EH (cell line): ENCODE data around the gene UQCR10.
A peak's percentile ranks its signal among the peaks of the same experiment; 100 is the strongest.

Experiments
- DNase-seq: peaks from one replicate; pipeline ENCODE4 v3.0.0-alpha.2; 2015; ENCODE audit warnings: low read depth

UQCR10 gene

DNA sequence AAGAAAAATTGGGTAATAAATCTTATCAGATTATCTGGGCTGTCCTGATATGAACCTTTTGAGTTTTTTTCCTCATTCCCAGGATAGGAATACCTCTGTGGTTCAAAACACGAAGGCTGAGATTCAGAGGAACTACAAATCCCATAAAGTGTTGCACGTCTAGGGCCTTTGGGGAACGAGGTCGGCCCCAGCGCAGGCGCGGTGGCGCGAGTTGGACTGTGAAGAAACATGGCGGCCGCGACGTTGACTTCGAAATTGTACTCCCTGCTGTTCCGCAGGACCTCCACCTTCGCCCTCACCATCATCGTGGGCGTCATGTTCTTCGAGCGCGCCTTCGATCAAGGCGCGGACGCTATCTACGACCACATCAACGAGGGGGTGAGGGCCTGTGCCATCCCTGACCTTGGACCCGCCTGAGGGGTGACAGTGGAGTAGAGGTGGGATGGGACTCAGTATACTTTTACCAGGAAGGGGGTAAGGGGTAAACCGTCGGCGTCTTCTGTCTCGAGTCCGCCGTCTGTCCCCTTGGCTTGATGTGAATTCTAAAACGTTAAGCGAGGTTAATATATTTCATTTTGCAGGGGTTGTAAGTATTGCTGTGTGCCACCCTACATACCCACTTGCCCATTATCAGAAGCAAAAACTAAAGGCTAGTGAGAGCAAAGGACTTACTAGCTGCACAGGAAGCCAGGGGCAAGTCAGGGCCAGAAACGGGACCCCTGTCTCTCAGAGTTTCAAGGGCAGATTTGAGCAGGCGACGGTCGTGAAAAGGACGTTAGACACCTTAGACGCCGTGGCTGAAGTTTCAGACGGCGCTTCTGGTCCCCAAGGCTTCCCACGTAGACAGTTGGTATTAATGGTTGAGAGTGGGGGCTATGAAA, at the start of gene UQCR10:
Gene UQCR10, plus strand, starts transcription at position 199 of the 881 bp plus-strand sequence. Its CDS starts 30 bp downstream, at position 229.
- peak; percentile 90 for DNase-seq

DNA sequence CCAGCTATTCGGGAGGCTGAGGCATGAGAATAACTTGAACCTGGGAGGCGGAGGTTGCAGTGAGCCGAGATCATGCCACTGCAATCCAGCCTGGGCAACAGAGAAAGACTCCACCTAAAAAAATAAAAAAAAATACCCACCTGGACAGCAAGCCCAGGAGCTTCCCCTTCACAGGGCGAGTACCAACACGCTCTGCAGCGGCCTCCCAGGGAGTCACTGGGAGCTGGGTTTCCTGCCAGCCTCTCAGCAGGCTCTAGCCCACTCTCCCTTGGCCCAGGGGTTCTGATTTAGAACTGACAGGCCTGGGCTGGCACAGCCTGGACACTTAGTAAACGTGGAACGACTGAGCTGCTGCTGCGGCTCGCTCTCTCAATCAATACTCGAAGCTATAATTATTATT, 49.4 kb upstream of the UQCR10 start:
- no peak for DNase-seq

DNA sequence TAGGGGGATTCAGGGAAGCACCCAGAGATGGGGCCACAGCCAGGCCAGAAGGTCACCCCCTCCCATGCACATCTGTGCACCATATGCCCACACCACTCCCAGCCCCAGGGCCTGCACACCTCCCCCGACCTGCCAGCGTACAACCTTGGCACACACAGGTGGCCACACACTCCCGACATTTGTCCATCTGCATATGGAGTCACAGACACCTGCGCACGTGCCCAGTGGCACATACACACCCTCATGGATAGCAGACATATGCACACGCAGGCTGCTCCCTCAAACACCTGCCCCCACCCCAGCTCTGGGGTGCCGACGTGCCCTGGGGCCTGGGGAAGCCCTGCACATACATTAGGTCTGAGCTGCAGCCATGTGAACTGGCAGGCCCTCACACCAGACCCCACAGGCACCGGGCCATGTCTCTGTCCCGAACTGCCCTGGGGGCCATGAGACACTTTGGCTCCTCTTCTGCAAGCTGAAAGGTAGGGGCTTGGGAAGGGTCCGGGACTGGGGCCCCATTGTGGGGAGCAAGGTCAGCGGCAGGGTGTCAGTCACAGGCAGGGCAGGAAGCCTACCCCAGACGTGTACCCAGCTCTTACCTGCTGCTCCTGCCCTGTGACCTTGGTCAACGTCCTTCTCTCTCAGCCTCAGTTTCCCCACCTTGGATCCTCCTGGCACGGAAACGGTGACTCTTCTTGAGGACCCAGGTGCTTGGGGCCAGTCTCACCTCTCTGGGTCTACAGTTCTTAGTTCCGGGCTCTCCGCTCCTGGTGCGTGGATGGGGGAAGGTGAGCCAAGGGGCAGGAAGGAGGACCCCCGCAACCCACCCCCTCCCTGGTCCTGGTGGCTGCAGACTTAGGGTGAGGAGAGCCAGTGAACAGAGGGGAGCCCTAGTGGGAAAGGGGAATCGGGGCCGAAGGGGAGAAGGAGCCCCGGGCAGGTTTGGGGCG, 47.9 kb upstream of the UQCR10 start:
- no peak for DNase-seq

DNA sequence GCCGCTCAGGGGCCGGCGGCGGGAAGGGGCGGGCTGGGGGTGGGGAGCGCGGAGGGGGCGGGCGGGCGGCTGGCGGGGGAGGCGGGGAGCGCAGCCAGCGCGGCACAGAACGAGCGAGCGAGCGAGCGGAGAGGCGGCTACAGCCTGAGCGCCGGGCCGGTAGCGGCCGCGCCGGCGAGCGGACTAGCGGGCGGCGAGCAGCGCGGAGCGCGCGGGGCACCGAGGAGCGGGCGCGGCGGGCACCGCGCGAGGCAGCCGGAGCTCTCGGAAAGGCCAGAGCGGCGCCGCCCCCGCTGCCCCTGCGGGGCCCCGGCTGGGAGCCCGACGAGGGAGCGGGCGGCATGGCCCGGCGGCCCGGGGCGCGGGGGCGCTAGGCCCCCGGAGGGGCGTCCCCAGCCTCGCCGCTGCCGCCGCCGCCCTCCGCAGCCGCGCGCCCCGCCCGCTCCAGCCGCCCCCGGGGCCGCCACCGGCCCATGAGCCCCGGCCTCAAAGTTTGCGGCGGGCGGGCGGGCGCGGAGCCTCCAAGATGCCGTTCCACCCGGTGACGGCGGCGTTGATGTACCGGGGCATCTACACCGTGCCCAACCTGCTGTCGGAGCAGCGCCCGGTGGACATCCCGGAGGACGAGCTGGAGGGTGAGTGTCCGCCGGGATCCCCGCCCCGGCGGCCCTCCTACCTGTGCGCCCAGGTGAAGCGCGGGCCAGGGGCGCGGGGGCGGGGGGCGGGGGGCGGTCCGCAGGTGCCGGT, 47.1 kb upstream of the UQCR10 start, which contains the start of gene CABP7:
Gene CABP7, plus strand, starts transcription at position 105 of the 747 bp plus-strand sequence. Its CDS starts 422 bp downstream, at position 527.
- no peak for DNase-seq

DNA sequence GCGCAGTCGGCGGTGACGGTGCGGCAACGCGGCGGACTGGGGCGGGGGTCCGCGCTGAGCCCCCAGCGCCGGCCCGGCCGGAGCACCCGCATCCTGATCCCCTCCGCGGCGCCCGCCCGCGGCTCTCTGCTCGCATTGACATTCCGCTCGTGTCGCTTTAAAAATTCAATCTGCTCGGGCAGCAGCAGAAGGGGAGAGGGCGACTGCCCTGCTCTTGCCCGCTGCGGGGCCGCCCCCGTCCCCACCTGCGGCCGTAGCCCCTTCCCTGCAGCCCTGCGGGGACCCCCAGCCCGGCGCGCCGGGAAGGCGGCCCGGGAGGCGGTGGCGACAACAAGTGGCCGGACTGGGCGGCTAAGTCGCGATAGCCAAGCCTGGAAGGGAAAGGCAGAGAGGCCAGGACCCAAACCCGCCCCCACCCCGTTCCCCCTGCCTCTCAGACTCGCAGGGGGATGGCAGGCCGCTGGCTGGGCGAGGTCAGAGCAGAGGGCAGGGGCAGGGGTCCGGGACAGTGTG, 46.3 kb upstream of the UQCR10 start:
- DNase-seq = no peak

- DNase-seq = no peak
Observed at GRCh38 chr22:29722151-29722550, 45.0 kb upstream of the UQCR10 start.

DNA sequence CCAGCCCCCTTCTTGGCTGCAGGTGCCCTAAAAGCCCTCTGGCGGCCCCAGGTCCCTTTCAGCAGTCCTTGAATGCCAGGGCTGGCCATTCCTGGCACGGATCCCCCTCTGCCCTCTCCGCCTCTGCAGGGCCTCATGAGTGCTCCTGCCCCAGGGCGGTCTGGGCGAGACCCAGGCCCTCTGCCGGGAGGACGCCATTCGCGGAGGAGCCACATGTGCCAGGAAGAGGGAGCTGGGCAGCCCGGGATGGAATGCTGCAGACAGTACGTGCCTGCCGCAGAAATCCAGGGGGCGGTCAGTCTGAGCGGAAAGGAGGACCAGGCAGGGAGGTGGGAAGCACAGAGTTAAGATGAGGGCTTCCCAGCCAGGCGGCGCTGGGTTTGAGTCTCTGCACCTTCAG, 44.6 kb upstream of the UQCR10 start:
- no peak for DNase-seq

GRCh38 chr22:29723766-29724165, 43.4 kb upstream of the UQCR10 start:
- DNase-seq = no peak

DNA sequence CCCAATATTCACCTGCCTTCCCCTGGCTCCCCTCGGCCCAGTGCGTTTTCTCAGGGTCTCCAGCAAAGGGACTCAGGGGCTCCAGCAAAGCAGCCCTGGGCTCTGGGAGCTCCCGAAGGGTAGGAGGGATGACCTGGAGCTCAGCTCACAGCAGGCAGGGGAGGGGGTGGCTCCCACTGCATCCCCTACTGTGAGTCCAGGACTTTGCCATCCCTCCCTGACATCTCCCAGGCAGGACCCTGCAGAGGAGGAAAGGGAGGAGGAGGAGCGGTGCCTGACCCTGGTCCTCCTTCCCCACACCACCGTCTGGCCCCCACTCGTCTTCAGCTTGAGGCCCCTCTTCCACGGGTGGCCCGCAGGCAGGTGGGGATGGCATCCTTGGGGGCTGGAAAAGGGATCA, 42.3 kb upstream of the UQCR10 start:
- no peak for DNase-seq

DNA sequence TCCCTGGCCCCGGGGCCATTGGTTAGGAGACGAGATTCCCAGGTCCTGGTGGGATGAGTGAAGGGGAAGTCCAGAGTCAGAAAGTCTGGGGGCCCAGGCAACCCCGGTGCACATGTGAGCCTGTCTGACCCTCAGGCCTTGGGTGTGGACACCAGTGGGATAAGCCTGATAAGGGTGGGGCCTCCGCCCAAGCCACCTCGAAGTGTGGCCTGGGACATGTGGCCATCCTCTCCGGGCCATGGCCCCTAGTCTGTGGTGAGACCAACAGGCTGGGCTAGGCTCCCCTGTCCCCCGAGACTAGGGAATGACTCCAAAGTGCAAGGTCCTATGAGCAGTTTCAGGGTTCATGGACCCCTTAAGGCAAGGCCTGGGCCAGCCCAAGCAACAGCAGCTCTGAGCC, 41.1 kb upstream of the UQCR10 start:
- DNase-seq = no peak

- no peak for DNase-seq
Observed at GRCh38 chr22:29726512-29727130, 40.5 kb upstream of the UQCR10 start.

GRCh38 chr22:29727131-29727523, 40.0 kb upstream of the UQCR10 start:
- peak; percentile 39 for DNase-seq

- no peak for DNase-seq
Observed at GRCh38 chr22:29729161-29729560, 38.0 kb upstream of the UQCR10 start.

DNA sequence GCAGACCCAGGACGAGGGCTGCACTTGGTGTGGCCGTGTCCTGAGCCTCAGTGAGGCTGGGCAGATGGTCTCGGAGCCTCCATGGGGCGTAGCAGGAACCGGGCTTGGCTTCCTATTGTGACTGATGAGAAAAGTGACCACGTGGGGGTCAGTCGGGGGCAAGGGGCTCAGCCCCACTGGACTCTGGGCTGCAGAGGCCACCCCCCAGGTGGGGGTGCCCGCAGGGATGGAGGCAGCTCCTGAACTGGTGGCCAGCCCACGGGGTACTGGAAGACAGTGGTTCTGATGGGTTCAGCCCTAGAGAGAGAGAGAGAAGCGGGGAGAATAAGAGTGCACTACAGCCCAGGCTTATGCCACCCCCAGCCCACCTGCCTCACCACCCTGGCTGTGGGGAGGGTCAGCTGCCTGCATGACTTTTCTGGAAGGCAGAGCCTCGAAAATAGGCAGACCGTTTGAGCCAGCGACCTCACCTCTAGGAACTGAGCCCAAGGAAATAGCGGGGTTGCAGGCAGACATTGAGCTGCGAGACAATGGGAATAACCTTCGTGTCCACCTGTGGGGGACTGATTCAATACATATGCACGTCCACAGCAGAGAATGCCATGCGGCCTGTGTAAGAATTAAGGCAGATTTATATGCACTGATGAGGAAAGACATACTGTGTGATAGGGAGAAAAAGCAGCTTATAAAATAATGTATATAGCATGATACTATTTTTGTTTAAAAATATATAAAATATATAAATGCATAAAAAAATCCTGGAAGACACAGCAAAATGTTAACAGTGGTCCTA, 35.9 kb upstream of the UQCR10 start:
- no peak for DNase-seq

GRCh38 chr22:29732883-29733282, 34.3 kb upstream of the UQCR10 start:
- no peak for DNase-seq

- no peak for DNase-seq
Observed at GRCh38 chr22:29733362-29734201, 33.6 kb upstream of the UQCR10 start.

GRCh38 chr22:29734406-29734805, 32.8 kb upstream of the UQCR10 start:
- DNase-seq = no peak

DNA sequence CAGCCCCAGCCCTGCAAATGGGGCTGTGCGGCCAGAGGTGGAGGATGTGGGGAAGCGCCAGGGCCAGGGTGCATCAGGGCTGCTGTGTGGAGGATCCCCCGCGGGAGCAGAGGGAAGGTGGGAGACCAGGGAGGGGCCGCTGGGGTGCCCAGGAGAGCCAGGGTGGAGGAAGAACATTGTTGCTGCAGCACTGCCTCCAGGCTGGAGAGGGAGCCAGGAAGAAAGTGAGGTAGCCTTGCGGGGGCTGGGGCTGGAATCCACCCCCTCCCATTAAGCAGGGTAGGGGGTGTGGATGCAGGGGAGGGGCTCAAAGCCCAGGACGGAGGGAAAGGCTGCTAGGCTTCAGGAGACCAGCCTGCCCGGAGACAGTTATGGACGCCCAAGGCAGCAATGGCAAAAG, 32.3 kb upstream of the UQCR10 start:
- DNase-seq = no peak

GRCh38 chr22:29735416-29735815, 31.8 kb upstream of the UQCR10 start:
- DNase-seq = no peak
